22Rv1 (cell line): ENCODE measurements around the gene TC2N.
"Not testable (repeated sequence)": the region's sequence is repeated elsewhere in the genome, so short reads cannot be mapped to it uniquely, and the experiment has no call there.

Experiments used
- H3K27ac ChIP-seq: fragments of 450-650 bp; 2 replicates; pipeline ENCODE4 v1.5.1; 2017
- CTCF ChIP-seq: fragments of 450-650 bp; IDR thresholded peaks from 2 replicates; pipeline ENCODE4 v1.5.1; 2017; ENCODE audit warnings: mild to moderate bottlenecking
- ZFX ChIP-seq: fragments of 450-650 bp; IDR thresholded peaks from 2 replicates; pipeline ENCODE4 v1.6.1; 2017; ENCODE audit warnings: antibody characterized with exemption, borderline replicate concordance

Gene TC2N

GRCh38 chr14:91742621-91743304 is 124.6 kb downstream of the TC2N start:
- TF ChIP-seq ZFX (no peak), CTCF (no peak)
- no peak overlapping the region for H3K27ac ChIP-seq

GRCh38 chr14:91739867-91740266 is 127.5 kb downstream of the TC2N start:
- not testable (repeated sequence) for H3K27ac ChIP-seq

- no peak overlapping the region for H3K27ac ChIP-seq
- TF ChIP-seq CTCF (no peak), ZFX (no peak)
These were observed 129.7 kb downstream of the TC2N start for GRCh38 chr14:91737619-91738018.

- TF ChIP-seq ZFX: no peak
- TF ChIP-seq CTCF: no peak
- H3K27ac ChIP-seq: no peak overlapping the region
These were observed 134.4 kb downstream of the TC2N start for GRCh38 chr14:91732859-91733477.

- TF ChIP-seq CTCF: no peak
- no peak for TF ChIP-seq ZFX
- H3K27ac ChIP-seq: no peak overlapping the region
These were observed 134.9 kb downstream of the TC2N start for GRCh38 chr14:91732439-91732838.

- TF ChIP-seq CTCF (no peak), ZFX (no peak)
- H3K27ac ChIP-seq: no peak within 1 kb of the TSS
These were observed 135.3 kb downstream of the TC2N start, which contains the start of gene CATSPERB for GRCh38 chr14:91731986-91732385. Gene CATSPERB, minus strand, starts transcription at chr14:91732086. Its CDS starts 2,607 bp downstream, at chr14:91729479.

GRCh38 chr14:91731018-91731417 is 136.3 kb downstream of the TC2N start:
- no peak for TF ChIP-seq CTCF
- TF ChIP-seq ZFX: no peak
- no peak overlapping the region for H3K27ac ChIP-seq
